Measurements from ENCODE around the gene OR10A6.

The OR10A6 gene

GRCh38 chr11:7931168-7931567, at the start of gene OR10A6:
Gene OR10A6 (minus strand): TSS chr11:7931268. CDS start chr11:7928662, 2,606 bp downstream.
- DNase-seq (ENCODE audit: low read depth, low spot score), result no peak

GRCh38 chr11:7977232-7977917, 46.3 kb upstream of the OR10A6 start:
- DNase-seq (ENCODE audit: low read depth, low spot score), result no peak

- DNase-seq (ENCODE audit: low read depth, low spot score), result no peak
Measured at GRCh38 chr11:7974668-7975067, 43.6 kb upstream of the OR10A6 start.

- no peak for DNase-seq (ENCODE audit: low read depth, low spot score)
Measured at GRCh38 chr11:7973011-7973410, 41.9 kb upstream of the OR10A6 start.

GRCh38 chr11:7971846-7972245, 40.8 kb upstream of the OR10A6 start:
- DNase-seq (ENCODE audit: low read depth, low spot score), result no peak

GRCh38 chr11:7969756-7970646, 38.9 kb upstream of the OR10A6 start:
- no peak for DNase-seq (ENCODE audit: low read depth, low spot score)

- DNase-seq (ENCODE audit: low read depth, low spot score), result no peak
Measured at GRCh38 chr11:7968686-7969085, 37.6 kb upstream of the OR10A6 start.

GRCh38 chr11:7967826-7968225, 36.8 kb upstream of the OR10A6 start:
- DNase-seq (ENCODE audit: low read depth, low spot score), result no peak

GRCh38 chr11:7967097-7967496, 36.0 kb upstream of the OR10A6 start:
- no peak for DNase-seq (ENCODE audit: low read depth, low spot score)

GRCh38 chr11:7965386-7965785, 34.3 kb upstream of the OR10A6 start, which contains the start of gene NLRP10:
Gene NLRP10 (minus strand): TSS chr11:7965447. CDS start chr11:7963495, 1,952 bp downstream.
- DNase-seq (ENCODE audit: low read depth, low spot score), result no peak

- DNase-seq (ENCODE audit: low read depth, low spot score), result no peak
Measured at GRCh38 chr11:7964873-7965272, 33.8 kb upstream of the OR10A6 start.

GRCh38 chr11:7964261-7964660, 33.2 kb upstream of the OR10A6 start:
- no peak for DNase-seq (ENCODE audit: low read depth, low spot score)

- no peak for DNase-seq (ENCODE audit: low read depth, low spot score)
Measured at GRCh38 chr11:7955191-7955590, 24.1 kb upstream of the OR10A6 start.

- DNase-seq (ENCODE audit: low read depth, low spot score), result no peak
Measured at GRCh38 chr11:7949934-7950333, 18.9 kb upstream of the OR10A6 start.

GRCh38 chr11:7944123-7944522, 13.1 kb upstream of the OR10A6 start:
- DNase-seq (ENCODE audit: low read depth, low spot score), result no peak

- DNase-seq (ENCODE audit: low read depth, low spot score), result no peak
Measured at GRCh38 chr11:7941608-7942007, 10.5 kb upstream of the OR10A6 start, which contains the start of gene OR10A3. Gene OR10A3 (minus strand): TSS chr11:7941708. CDS start chr11:7939520, 2,188 bp downstream.

- DNase-seq (ENCODE audit: low read depth, low spot score), result no peak
Measured at GRCh38 chr11:7941146-7941545, 10.1 kb upstream of the OR10A6 start.

- DNase-seq (ENCODE audit: low read depth, low spot score), result no peak
Measured at GRCh38 chr11:7936615-7937014, 5.5 kb upstream of the OR10A6 start.

- DNase-seq (ENCODE audit: low read depth, low spot score), result no peak
Measured at GRCh38 chr11:7927635-7928034, 3.4 kb downstream of the OR10A6 start.

- DNase-seq (ENCODE audit: low read depth, low spot score), result no peak
Measured at GRCh38 chr11:7924536-7924935, 6.5 kb downstream of the OR10A6 start.

- DNase-seq (ENCODE audit: low read depth, low spot score), result no peak
Measured at GRCh38 chr11:7918141-7918540, 12.9 kb downstream of the OR10A6 start.

GRCh38 chr11:7911011-7911410, 20.1 kb downstream of the OR10A6 start:
- no peak for DNase-seq (ENCODE audit: low read depth, low spot score)
